Measurements from ENCODE around the gene ERG28. TPM values are rescaled to one million over a fixed set of nuclear protein-coding genes. Genes with fewer than 3 reads are reported as not detected.

Gene ERG28, protein sequence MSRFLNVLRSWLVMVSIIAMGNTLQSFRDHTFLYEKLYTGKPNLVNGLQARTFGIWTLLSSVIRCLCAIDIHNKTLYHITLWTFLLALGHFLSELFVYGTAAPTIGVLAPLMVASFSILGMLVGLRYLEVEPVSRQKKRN
- total RNA-seq, result 28.4 and 30.7 TPM in 2 replicates

DNA sequence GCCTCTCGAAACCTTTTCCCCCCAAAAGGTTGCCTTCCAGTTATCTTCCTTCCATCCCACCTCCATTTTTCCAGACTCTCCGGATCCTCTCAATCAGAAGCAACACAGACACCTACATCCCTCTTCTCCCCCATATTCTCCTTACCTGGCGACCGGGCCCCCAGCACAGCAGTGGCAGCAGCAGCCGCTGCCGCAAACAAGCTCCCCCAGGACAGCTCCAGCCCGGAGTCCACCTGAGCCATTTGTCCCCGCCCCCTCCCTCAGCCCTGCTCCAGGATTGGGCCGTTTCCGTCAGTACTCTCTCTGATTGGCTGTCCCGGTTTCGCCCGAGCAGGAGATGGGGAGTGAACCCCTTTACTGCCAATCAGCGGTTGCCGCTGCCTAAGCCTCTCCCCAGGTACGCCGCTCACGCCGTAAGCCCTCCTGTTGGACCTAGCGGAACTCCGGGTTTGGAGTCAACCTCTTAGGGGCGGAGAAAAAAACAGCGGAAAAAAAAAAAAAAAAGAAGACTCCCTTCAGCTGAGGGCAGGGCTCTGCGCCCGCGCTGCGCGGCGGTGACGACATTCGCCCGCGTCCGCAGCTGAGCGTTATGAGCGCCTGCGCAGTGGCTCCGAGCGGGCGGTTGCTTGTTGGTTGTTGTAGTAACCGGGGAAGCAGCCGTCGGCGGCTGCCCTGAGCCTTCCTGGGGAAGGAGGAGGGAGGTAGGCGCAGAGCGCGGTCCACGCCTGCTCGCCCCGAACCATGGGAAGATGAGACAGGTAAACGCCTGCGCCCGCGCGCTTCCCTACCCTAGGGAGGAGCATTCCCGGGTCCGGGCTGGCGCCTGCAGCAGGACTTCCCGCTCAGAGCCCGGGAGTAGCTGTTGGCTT lies at the start of gene ERG28, which contains the start of gene TTLL5:
TSS of gene ERG28 (minus strand) at position 247 of the 869 bp plus-strand sequence. CDS start 3,374 bp downstream, outside the sequence.
TSS of gene TTLL5 (plus strand) at position 617 of the 869 bp plus-strand sequence. CDS start 1,904 bp downstream, outside the sequence.
- POLR2A ChIA-PET, result interaction anchor here (0.6 to 2.0 kb wide), 20 partner anchors 13 to 534 kb away, joined by 3 to 11 read pairs (median 4); partner anchors contain the start of genes FLVCR2 and NEK9
- Mint-ChIP-seq H3K36me3 (ENCODE audit: low read depth) (peaks cover 38% of the 10 kb centered on the region), H3K4me1 (peaks cover 25% of the 10 kb centered on the region), H3K9me3 (no peaks in the 10 kb centered on the region), H3K27me3 (no peaks in the 10 kb centered on the region), H3K4me3 (peak within 1 kb of the TSS; percentile 99), H3K27ac (peak within 1 kb of the TSS; percentile 97)
- CTCF ChIA-PET, result interaction anchor here (13.4 kb wide), 1 partner anchor 85 kb away, joined by 264 read pairs; the partner anchor contains the start of gene FLVCR2
- intact Hi-C loops (cut with micrococcal nuclease), result loop anchor here (1.0 to 5.0 kb wide), 15 partner anchors 46 to 1169 kb away; partner anchors contain the start of genes ANGEL1, AREL1, DLST and EIF2B2
- TF ChIP-seq, protein P1, sequence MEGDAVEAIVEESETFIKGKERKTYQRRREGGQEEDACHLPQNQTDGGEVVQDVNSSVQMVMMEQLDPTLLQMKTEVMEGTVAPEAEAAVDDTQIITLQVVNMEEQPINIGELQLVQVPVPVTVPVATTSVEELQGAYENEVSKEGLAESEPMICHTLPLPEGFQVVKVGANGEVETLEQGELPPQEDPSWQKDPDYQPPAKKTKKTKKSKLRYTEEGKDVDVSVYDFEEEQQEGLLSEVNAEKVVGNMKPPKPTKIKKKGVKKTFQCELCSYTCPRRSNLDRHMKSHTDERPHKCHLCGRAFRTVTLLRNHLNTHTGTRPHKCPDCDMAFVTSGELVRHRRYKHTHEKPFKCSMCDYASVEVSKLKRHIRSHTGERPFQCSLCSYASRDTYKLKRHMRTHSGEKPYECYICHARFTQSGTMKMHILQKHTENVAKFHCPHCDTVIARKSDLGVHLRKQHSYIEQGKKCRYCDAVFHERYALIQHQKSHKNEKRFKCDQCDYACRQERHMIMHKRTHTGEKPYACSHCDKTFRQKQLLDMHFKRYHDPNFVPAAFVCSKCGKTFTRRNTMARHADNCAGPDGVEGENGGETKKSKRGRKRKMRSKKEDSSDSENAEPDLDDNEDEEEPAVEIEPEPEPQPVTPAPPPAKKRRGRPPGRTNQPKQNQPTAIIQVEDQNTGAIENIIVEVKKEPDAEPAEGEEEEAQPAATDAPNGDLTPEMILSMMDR (IDR thresholded peaks at IDR 0.05), result no peak
- ATAC-seq (ENCODE audit: low read depth) (peak; percentile 92), DNase-seq (peak; percentile 94)

DNA sequence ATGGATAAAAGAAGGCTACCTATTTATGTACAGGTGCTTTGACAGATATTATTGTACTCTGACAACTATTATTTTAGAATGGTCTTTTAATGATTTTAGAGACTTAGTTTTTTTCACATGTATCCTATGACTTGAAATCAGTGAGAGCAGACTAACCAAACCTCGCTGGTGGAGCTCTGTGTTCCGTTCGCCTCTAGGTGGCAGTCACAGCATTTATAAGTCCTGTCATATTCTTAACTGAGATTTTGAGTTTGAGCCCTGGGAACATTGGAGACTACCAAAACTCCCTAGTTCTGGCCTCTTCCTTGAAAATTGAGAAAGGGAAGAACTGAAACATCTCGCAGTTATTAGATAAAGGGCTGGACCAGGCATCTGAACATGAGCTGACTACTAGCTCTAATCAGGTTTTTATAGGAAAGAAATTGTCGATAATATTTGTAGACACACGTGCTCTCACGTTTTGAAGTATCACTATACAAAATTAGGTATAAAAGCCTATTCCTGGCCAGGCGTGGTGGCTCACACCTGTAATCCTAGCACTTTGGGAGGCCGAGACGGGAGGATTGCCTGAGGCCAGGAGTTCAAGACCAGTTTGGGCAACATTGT lies 48.6 kb upstream of the ERG28 start:
- ATAC-seq (ENCODE audit: low read depth), result peak; percentile 70
- Mint-ChIP-seq H3K4me3 (no peak overlapping the region), H3K9me3 (no peaks in the 10 kb centered on the region), H3K27ac (no peak overlapping the region), H3K27me3 (no peaks in the 10 kb centered on the region), H3K36me3 (ENCODE audit: low read depth) (peaks cover 27% of the 10 kb centered on the region), H3K4me1 (no peaks in the 10 kb centered on the region)
- TF ChIP-seq, protein P1 (IDR thresholded peaks at IDR 0.05), result peak; percentile 58
- intact Hi-C loops (cut with micrococcal nuclease), result loop anchor here (1.0 to 2.0 kb wide), 4 partner anchors 197 to 938 kb away; no protein-coding TSS in a partner anchor
- ChIA-PET POLR2A (interaction anchor here (0.7 to 1.7 kb wide), 5 partner anchors 15 to 277 kb away, joined by 3 to 16 read pairs (median 3); partner anchors contain the start of genes ERG28, IFT43, TGFB3 and TTLL5), CTCF (interaction anchor here (0.6 to 7.2 kb wide), 24 partner anchors 11 to 936 kb away, joined by 3 to 181 read pairs (median 3); partner anchors contain the start of genes IFT43 and TGFB3)
- DNase-seq, result no peak

DNA sequence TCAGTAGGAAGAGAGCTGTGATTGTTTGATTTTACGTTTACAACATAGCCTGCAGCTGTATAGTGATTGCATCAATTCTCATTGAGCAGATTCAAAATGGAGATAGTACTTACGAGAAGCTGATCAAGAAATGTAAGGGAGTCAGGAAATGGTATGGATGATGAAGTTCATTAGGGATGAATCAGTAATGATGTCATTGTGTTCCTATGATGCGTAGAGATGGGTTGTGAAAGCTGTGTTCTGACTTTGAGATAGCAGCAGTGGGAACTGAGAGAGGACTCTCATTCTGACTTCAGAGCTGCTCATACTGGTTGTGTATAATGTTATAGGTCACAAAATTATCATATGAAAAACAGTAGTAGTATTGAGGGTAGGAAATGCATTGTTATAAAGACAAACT lies 44.3 kb upstream of the ERG28 start:
- no peak for ATAC-seq (ENCODE audit: low read depth)
- peaks cover 49% of the 10 kb centered on the region for H3K36me3 Mint-ChIP-seq (ENCODE audit: low read depth)
- ChIA-PET CTCF (interaction anchor here (1.6 to 2.4 kb wide), 3 partner anchors 10 to 277 kb away, joined by 4 to 7 read pairs (median 5); partner anchors contain the start of gene TGFB3), POLR2A (no interaction called here)
- H3K27ac Mint-ChIP-seq, result no peak overlapping the region
- TF ChIP-seq, protein P1 (IDR thresholded peaks at IDR 0.05), result no peak
- no peak overlapping the region for H3K4me3 Mint-ChIP-seq
- no peaks in the 10 kb centered on the region for H3K4me1 Mint-ChIP-seq
- intact Hi-C loops (cut with micrococcal nuclease), result no loop called here
- no peaks in the 10 kb centered on the region for H3K27me3 Mint-ChIP-seq
- DNase-seq, result no peak
- no peaks in the 10 kb centered on the region for H3K9me3 Mint-ChIP-seq

DNA sequence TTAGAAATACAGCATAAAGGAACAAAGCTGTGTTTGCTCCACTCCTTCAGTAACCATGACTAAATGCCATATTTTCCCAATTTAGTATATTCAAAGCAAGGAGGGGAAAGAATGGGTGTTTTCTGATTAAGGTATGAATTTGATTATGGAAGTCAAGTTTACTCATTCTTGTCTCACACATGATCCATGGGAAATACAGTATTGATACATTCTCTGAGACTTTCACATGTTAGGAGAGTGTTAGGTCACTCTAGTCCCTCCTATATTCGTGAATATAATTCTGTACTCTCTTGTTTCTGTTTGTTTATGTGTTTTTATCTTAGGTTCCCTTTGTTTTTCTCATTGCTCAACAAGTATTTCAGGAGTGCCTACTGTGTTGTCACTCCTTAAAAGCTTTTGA lies 42.8 kb upstream of the ERG28 start:
- Mint-ChIP-seq H3K27ac (no peak overlapping the region), H3K27me3 (no peaks in the 10 kb centered on the region), H3K36me3 (ENCODE audit: low read depth) (peaks cover 59% of the 10 kb centered on the region), H3K4me1 (no peaks in the 10 kb centered on the region), H3K9me3 (no peaks in the 10 kb centered on the region), H3K4me3 (no peak overlapping the region)
- TF ChIP-seq, protein P1 (IDR thresholded peaks at IDR 0.05), result no peak
- no peak for ATAC-seq (ENCODE audit: low read depth)
- ChIA-PET POLR2A (no interaction called here), CTCF (interaction anchor here (0.6 to 2.4 kb wide), 4 partner anchors 10 to 279 kb away, joined by 4 to 7 read pairs (median 6); partner anchors contain the start of gene TGFB3)
- intact Hi-C loops (cut with micrococcal nuclease), result no loop called here
- no peak for DNase-seq
